ENCODE results near the gene IL4R. TPM values are rescaled to one million over a fixed set of nuclear protein-coding genes. Genes with fewer than 3 reads are reported as not detected.

IL4R gene
- polyA plus RNA-seq, 4 donors = 13.2 to 20.5 (median 15.5) TPM

- DNase-seq (ENCODE audit: low read depth in 4 of 4, low spot score in 3 of 4) = no peak
Measured at GRCh38 chr16:27350006-27350405, 36.2 kb downstream of the IL4R start.

- DNase-seq (ENCODE audit: low read depth in 4 of 4, low spot score in 3 of 4) = no peak
Measured at GRCh38 chr16:27351989-27352388, 38.2 kb downstream of the IL4R start.

GRCh38 chr16:27353853-27354252 is 40.1 kb downstream of the IL4R start:
- no peak for DNase-seq (ENCODE audit: low read depth in 4 of 4, low spot score in 3 of 4)

GRCh38 chr16:27355610-27356009 is 41.8 kb downstream of the IL4R start:
- DNase-seq (ENCODE audit: low read depth in 4 of 4, low spot score in 3 of 4) = no peak

- no peak for DNase-seq (ENCODE audit: low read depth in 4 of 4, low spot score in 3 of 4)
Measured at GRCh38 chr16:27356794-27357193, 43.0 kb downstream of the IL4R start.

- DNase-seq (ENCODE audit: low read depth in 4 of 4, low spot score in 3 of 4) = no peak
Measured at GRCh38 chr16:27359051-27359450, 45.3 kb downstream of the IL4R start.

- no peak for DNase-seq (ENCODE audit: low read depth in 4 of 4, low spot score in 3 of 4)
Measured at GRCh38 chr16:27359615-27360014, 45.8 kb downstream of the IL4R start.

GRCh38 chr16:27361987-27362386 is 48.2 kb downstream of the IL4R start:
- DNase-seq (ENCODE audit: low read depth in 4 of 4, low spot score in 3 of 4) = no peak

GRCh38 chr16:27362570-27363245 is 48.9 kb downstream of the IL4R start:
- no peak for DNase-seq (ENCODE audit: low read depth in 4 of 4, low spot score in 3 of 4)

- no peak for DNase-seq (ENCODE audit: low read depth in 4 of 4, low spot score in 3 of 4)
Measured at GRCh38 chr16:27363246-27363632, 49.5 kb downstream of the IL4R start.

- DNase-seq (ENCODE audit: low read depth in 4 of 4, low spot score in 3 of 4) = no peak
Measured at GRCh38 chr16:27363797-27364196, 50.0 kb downstream of the IL4R start.

GRCh38 chr16:27364493-27365141 is 50.8 kb downstream of the IL4R start:
- DNase-seq (ENCODE audit: low read depth in 4 of 4, low spot score in 3 of 4) = no peak

- DNase-seq (ENCODE audit: low read depth in 4 of 4, low spot score in 3 of 4) = no peak
Measured at GRCh38 chr16:27365142-27366089, 51.6 kb downstream of the IL4R start.

GRCh38 chr16:27366687-27367460 is 53.1 kb downstream of the IL4R start:
- DNase-seq (ENCODE audit: low read depth in 4 of 4, low spot score in 3 of 4) = no peak

- peak in 2 of 4 donors; percentile 8 to 22 for DNase-seq (ENCODE audit: low read depth in 4 of 4, low spot score in 3 of 4)
Measured at GRCh38 chr16:27367461-27368357, 53.9 kb downstream of the IL4R start.

- no peak for DNase-seq (ENCODE audit: low read depth in 4 of 4, low spot score in 3 of 4)
Measured at GRCh38 chr16:27368358-27368722, 54.6 kb downstream of the IL4R start.

- no peak for DNase-seq (ENCODE audit: low read depth in 4 of 4, low spot score in 3 of 4)
Measured at GRCh38 chr16:27369806-27370205, 56.0 kb downstream of the IL4R start.

- DNase-seq (ENCODE audit: low read depth in 4 of 4, low spot score in 3 of 4) = no peak
Measured at GRCh38 chr16:27370318-27370717, 56.5 kb downstream of the IL4R start.

GRCh38 chr16:27373312-27373711 is 59.5 kb downstream of the IL4R start:
- DNase-seq (ENCODE audit: low read depth in 4 of 4, low spot score in 3 of 4) = no peak

Measured in left renal pelvis (tissue), 4 donors.